AG04449 (cell line): Measurements from ENCODE around the gene FOXP1.

Experiments
- CTCF ChIA-PET: fragments of 350-600 bp; formaldehyde crosslinking; extraction: SDS; loops from one replicate; lab custom pipeline; 2021; ENCODE audit warnings: antibody characterized with exemption; lab: Yijun Ruan, JAX
- POLR2A ChIA-PET: fragments of 400-600, 350-600 bp; formaldehyde crosslinking; extraction: SDS; loops from one replicate; lab custom pipeline; 2020; ENCODE audit warnings: antibody characterized with exemption, inconsistent platforms; lab: Yijun Ruan, JAX
- DNase-seq: peaks from one replicate; pipeline ENCODE4 v3.0.0-alpha.2; 2010; ENCODE audit warnings: low read depth, low spot score
- H3K4me3 ChIP-seq: 2 replicates; pipeline ENCODE4 v1.5.1; 2011; ENCODE audit warnings: low read depth, mild to moderate bottlenecking, control low read depth, low read length
- TF ChIP-seq, protein P1 (sequence below): IDR thresholded peaks from one replicate; pipeline ENCODE4 v1.5.1; 2011; ENCODE audit warnings: mild to moderate bottlenecking, moderate library complexity, low read length, control low read depth, inconsistent platforms; ENCODE audit not compliant: insufficient read depth; ENCODE audit errors: missing control alignments

Gene FOXP1

DNA sequence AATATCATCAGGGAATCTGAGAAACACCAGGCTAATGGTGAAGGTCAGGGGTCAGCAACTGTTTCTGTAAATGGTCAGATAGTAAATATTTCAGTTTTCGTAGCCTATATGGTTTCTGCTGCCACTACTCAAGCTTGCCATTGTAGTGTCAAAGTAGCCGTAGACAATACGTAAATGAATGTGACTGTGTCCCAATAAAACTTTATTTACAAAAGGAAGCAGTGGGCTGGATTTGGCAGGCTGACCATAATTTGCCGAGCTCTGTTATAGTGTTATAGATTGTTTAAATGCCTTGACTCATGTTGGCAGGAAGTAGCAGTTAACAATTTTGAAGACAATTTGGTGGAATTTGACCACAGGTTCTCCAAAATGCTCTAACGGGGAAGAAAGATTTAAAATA is 548.2 kb downstream of the FOXP1 start:
- CTCF ChIA-PET = interaction anchor here (0.9 to 2.3 kb wide), 3 partner anchors 9 to 14 kb away, joined by 3 to 11 read pairs (median 3); no protein-coding TSS in a partner anchor
- POLR2A ChIA-PET = interaction anchor here (1.0 kb wide), 1 partner anchor 15 kb away, joined by 3 read pairs; no protein-coding TSS in a partner anchor
- TF ChIP-seq, protein P1, sequence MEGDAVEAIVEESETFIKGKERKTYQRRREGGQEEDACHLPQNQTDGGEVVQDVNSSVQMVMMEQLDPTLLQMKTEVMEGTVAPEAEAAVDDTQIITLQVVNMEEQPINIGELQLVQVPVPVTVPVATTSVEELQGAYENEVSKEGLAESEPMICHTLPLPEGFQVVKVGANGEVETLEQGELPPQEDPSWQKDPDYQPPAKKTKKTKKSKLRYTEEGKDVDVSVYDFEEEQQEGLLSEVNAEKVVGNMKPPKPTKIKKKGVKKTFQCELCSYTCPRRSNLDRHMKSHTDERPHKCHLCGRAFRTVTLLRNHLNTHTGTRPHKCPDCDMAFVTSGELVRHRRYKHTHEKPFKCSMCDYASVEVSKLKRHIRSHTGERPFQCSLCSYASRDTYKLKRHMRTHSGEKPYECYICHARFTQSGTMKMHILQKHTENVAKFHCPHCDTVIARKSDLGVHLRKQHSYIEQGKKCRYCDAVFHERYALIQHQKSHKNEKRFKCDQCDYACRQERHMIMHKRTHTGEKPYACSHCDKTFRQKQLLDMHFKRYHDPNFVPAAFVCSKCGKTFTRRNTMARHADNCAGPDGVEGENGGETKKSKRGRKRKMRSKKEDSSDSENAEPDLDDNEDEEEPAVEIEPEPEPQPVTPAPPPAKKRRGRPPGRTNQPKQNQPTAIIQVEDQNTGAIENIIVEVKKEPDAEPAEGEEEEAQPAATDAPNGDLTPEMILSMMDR = no peak
- no peak overlapping the region for H3K4me3 ChIP-seq
- no peak for DNase-seq

DNA sequence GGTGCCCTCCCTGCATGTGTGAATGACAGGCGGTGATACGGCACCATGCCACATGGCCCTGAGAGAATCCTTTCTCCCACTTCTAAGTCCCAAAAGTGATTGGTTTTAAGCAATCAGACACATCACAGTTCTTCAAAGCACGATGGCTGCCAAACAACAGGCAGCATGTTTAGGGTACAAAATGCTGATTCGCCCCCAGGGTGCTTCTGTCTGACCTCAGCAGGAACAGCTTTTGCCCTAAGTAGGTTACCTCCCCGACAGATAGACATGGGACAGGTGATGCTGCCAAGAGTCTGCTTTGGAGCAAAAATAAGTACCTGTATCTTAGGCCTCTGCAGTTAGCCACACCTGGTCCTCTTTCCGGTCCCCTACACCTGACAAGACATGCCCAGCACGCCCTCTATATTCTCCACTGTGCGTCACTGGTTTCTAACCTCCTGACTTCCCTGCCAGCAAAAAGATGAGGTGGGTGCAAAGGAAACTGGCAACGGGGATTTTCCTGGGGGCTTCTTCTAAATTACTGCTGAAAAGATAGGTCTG is 549.8 kb downstream of the FOXP1 start:
- H3K4me3 ChIP-seq = no peak overlapping the region
- POLR2A ChIA-PET = no interaction called here
- TF ChIP-seq, protein P1 = no peak
- CTCF ChIA-PET = no interaction called here
- DNase-seq = no peak

DNA sequence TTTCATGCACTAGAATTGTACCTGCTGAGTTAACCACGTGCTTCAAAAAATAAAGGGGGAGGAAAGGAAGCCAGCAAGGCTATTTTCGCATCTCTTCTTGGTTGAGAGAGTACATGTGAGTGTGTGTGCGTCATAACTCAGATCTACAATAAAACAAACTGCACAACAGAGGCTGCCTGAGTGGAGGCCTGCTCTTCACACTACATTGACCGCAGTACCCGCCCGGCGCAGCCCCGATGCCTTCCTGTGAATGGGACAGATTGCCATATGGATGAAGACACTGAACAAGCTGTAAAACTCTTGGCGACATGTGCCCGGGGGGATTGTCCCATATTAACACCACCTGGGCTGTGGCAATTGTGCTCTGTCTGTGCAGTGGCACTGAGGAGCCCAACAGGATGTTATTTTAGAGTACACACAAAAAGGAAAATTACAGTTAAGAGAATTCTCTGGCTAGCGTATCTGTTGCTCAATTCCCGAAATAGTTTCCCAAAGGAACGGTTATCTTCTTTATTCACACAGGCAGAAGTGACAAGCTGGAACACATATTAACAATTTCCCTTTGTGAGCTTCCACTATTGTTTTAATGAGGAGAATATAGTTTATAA is 551.5 kb downstream of the FOXP1 start:
- no peak overlapping the region for H3K4me3 ChIP-seq
- CTCF ChIA-PET = interaction anchor here (0.6 kb wide), 1 partner anchor 623 kb away, joined by 3 read pairs; no protein-coding TSS in a partner anchor
- TF ChIP-seq, protein P1 = no peak
- DNase-seq = no peak
- POLR2A ChIA-PET = no interaction called here

DNA sequence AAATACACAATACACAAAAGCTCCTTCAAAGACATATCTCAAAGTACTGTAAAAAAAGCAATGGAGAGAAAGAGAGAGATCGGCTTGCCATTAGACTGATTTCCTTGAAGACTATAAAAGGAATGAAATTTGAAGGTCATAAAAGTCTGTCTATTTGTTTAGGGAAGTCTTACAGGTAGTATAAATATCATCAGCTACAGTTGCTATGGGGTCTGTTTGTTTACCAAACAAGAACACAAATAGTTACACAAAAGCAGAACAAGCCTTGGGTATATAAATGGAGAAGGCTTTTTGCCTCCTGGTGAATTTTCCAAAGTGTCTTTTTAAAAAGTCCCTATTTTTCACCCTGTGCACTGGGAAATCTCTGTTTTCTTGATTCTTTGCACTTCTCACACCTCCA is 552.3 kb downstream of the FOXP1 start:
- ChIA-PET POLR2A (no interaction called here), CTCF (interaction anchor here (1.4 kb wide), 1 partner anchor 12 kb away, joined by 3 read pairs; no protein-coding TSS in a partner anchor)
- DNase-seq = no peak
- H3K4me3 ChIP-seq = no peak overlapping the region
- TF ChIP-seq, protein P1 = no peak

DNA sequence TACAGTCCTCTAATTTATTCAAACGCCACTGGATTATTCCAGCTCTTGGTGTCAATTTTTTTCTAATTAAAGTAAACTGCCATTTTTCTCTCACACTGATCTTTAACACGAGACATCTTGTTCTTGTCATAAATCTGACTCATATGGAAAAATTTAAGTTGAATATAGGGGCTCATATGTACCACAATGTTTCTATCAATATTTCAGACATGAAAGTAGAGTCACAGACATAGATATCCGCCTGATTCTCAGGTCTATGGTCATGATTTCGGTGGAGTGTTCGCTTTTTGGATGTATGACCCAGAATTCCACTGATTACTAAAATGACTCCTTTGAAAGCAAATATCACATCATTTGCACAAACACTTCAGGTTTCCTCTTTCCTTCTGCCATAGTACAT is 552.8 kb downstream of the FOXP1 start:
- CTCF ChIA-PET = interaction anchor here (1.4 kb wide), 1 partner anchor 12 kb away, joined by 3 read pairs; no protein-coding TSS in a partner anchor
- TF ChIP-seq, protein P1 = no peak
- DNase-seq = no peak
- no peak overlapping the region for H3K4me3 ChIP-seq
- POLR2A ChIA-PET = no interaction called here

DNA sequence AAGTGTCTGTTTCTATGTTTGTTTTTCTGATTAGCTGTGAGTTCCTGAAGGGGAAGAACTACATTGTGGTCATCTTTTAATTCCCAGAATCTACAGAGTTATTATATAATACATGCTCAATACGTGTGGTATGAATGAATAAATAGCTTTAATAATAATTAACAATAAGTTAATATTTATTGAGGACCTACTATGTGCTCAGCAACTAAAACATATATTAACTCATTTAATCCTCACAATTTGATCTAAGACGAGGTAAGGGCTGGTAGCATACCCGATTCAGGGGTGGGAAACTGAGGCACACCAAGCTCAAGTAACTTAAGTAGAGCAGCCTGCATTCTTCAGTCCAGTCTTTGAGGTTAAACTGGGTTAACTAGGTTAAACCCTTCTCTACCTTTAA is 553.8 kb downstream of the FOXP1 start:
- no peak overlapping the region for H3K4me3 ChIP-seq
- ChIA-PET POLR2A (no interaction called here), CTCF (interaction anchor here (1.4 kb wide), 1 partner anchor 11 kb away, joined by 3 read pairs; no protein-coding TSS in a partner anchor)
- TF ChIP-seq, protein P1 = no peak
- no peak for DNase-seq
